ENCODE data around the gene FEN1. TPM values are rescaled to one million over a fixed set of nuclear protein-coding genes. Genes with fewer than 3 reads are reported as not detected.

FEN1 gene
- total RNA-seq, 1 donor from 2014 or later: 23.9 TPM

GRCh38 chr11:61795459-61795858 lies 2.7 kb downstream of the FEN1 start:
- TF ChIP-seq CTCF (IDR thresholded peaks at IDR 0.05): no peak
- DNase-seq (no peak), ATAC-seq (ENCODE audit: low read depth) (no peak)
- intact Hi-C loops (cut with micrococcal nuclease): loop anchor here (5.0 kb wide), 1 partner anchor 582 kb away; no protein-coding TSS in a partner anchor
- no peak overlapping the region for H3K27ac Mint-ChIP-seq
- H3K27me3 Mint-ChIP-seq: no peaks in the 10 kb centered on the region
- H3K4me1 Mint-ChIP-seq: peaks cover 24% of the 10 kb centered on the region
- H3K4me3 Mint-ChIP-seq: no peak overlapping the region
- no peaks in the 10 kb centered on the region for H3K9me3 Mint-ChIP-seq
- CTCF ChIA-PET: interaction anchor here (3.1 to 8.4 kb wide), 7 partner anchors 8 to 515 kb away, joined by 17 to 167 read pairs (median 58); no protein-coding TSS in a partner anchor
- POLR2A ChIA-PET: interaction anchor here (0.6 kb wide), 1 partner anchor 134 kb away, joined by 8 read pairs; no protein-coding TSS in a partner anchor
- H3K36me3 Mint-ChIP-seq (ENCODE audit: low read depth): peaks cover 36% of the 10 kb centered on the region

- intact Hi-C loops (cut with micrococcal nuclease): loop anchor here (2.0 to 5.0 kb wide), 3 partner anchors 33 to 581 kb away; partner anchors contain the start of genes FADS2 and SCGB2A1
- no peak for DNase-seq
Measured at GRCh38 chr11:61795876-61796526, 3.3 kb downstream of the FEN1 start.

GRCh38 chr11:61797263-61797944 lies 4.7 kb downstream of the FEN1 start:
- TF ChIP-seq CTCF (IDR thresholded peaks at IDR 0.05): no peak
- Mint-ChIP-seq H3K4me1 (peaks cover 14% of the 10 kb centered on the region), H3K27me3 (no peaks in the 10 kb centered on the region), H3K9me3 (no peaks in the 10 kb centered on the region), H3K36me3 (ENCODE audit: low read depth) (peaks cover 30% of the 10 kb centered on the region), H3K27ac (no peak overlapping the region), H3K4me3 (no peak overlapping the region)
- ChIA-PET POLR2A (interaction anchor here (0.6 to 2.6 kb wide), 10 partner anchors 9 to 1059 kb away, joined by 3 to 26 read pairs (median 6); partner anchors contain the start of genes FADS1 and FTH1), CTCF (interaction anchor here (0.7 to 8.4 kb wide), 36 partner anchors 8 to 814 kb away, joined by 3 to 167 read pairs (median 4); partner anchors contain the start of genes FADS3 and INCENP)
- ATAC-seq (ENCODE audit: low read depth) (no peak), DNase-seq (peak; percentile 36)
- intact Hi-C loops (cut with micrococcal nuclease): loop anchor here (1.0 to 5.0 kb wide), 10 partner anchors 19 to 580 kb away; partner anchors contain the start of genes FADS2 and SCGB2A1

More at GRCh38 chr11:61795876-61796526, 3.3 kb downstream of the FEN1 start:
- Mint-ChIP-seq H3K27me3 (no peaks in the 10 kb centered on the region), H3K4me1 (peaks cover 24% of the 10 kb centered on the region), H3K4me3 (no peak overlapping the region), H3K27ac (no peak overlapping the region), H3K9me3 (no peaks in the 10 kb centered on the region), H3K36me3 (ENCODE audit: low read depth) (peaks cover 33% of the 10 kb centered on the region)
- CTCF ChIA-PET: interaction anchor here (1.2 to 8.4 kb wide), 12 partner anchors 8 to 515 kb away, joined by 3 to 167 read pairs (median 27); partner anchors contain the start of gene FADS3
- POLR2A ChIA-PET: interaction anchor here (0.6 to 2.6 kb wide), 5 partner anchors 19 to 312 kb away, joined by 4 to 26 read pairs (median 9); partner anchors contain the start of genes FADS1 and FTH1
- no peak for TF ChIP-seq CTCF (IDR thresholded peaks at IDR 0.05)
- ATAC-seq (ENCODE audit: low read depth): no peak

- Mint-ChIP-seq H3K36me3 (ENCODE audit: low read depth) (peaks cover 38% of the 10 kb centered on the region), H3K4me1 (peaks cover 4% of the 10 kb centered on the region), H3K27me3 (no peaks in the 10 kb centered on the region), H3K9me3 (no peaks in the 10 kb centered on the region), H3K27ac (no peak overlapping the region), H3K4me3 (no peak overlapping the region)
- DNase-seq (no peak), ATAC-seq (ENCODE audit: low read depth) (no peak)
- intact Hi-C loops (cut with micrococcal nuclease): loop anchor here (5.0 kb wide), 1 partner anchor 578 kb away; no protein-coding TSS in a partner anchor
- POLR2A ChIA-PET: interaction anchor here (0.7 to 1.6 kb wide), 2 partner anchors 15 to 81 kb away, joined by 6 read pairs; no protein-coding TSS in a partner anchor
- CTCF ChIA-PET: interaction anchor here (1.2 to 8.4 kb wide), 5 partner anchors 15 to 511 kb away, joined by 3 to 167 read pairs (median 37); no protein-coding TSS in a partner anchor
- no peak for TF ChIP-seq CTCF (IDR thresholded peaks at IDR 0.05)
Measured at GRCh38 chr11:61799665-61800284, 7.1 kb downstream of the FEN1 start.
